RWPE2 (cell line): ENCODE data around the gene RNASE1.

Experiments
- ATAC-seq: fragments of 200-7000 bp; cut with Tn5 transposase; 3 replicates; pipeline ENCODE4 v1.9.1; 2021; ENCODE audit warnings: low read depth
- DNase-seq: peaks from one replicate; pipeline ENCODE4 v3.0.0-alpha.2; 2020; ENCODE audit warnings: low spot score
- H3K27ac ChIP-seq: fragments of 450-650 bp; 2 replicates; pipeline ENCODE4 v1.5.1; 2017; ENCODE audit warnings: mild to moderate bottlenecking; ENCODE audit not compliant: poor library complexity, severe bottlenecking
- H3K27me3 ChIP-seq: fragments of 250-450 bp; sonication (Bioruptor Pico); 2 replicates; pipeline ENCODE4 v1.5.1; 2021; ENCODE audit warnings: mild to moderate bottlenecking, moderate library complexity; ENCODE audit not compliant: insufficient read depth, poor library complexity, severe bottlenecking
- H3K36me3 ChIP-seq: fragments of 250-450 bp; sonication (Bioruptor Pico); 2 replicates; pipeline ENCODE4 v1.5.1; 2020; ENCODE audit warnings: low read depth, mild to moderate bottlenecking, moderate library complexity
- H3K4me1 ChIP-seq: fragments of 250-450 bp; sonication (Bioruptor Pico); 2 replicates; pipeline ENCODE4 v1.5.1; 2021; ENCODE audit warnings: mild to moderate bottlenecking, moderate library complexity; ENCODE audit not compliant: insufficient read depth, poor library complexity, severe bottlenecking
- H3K4me3 ChIP-seq: fragments of 250-450 bp; sonication (Bioruptor Pico); 2 replicates; pipeline ENCODE4 v1.5.1; 2021; ENCODE audit warnings: mild to moderate bottlenecking, moderate library complexity; ENCODE audit not compliant: severe bottlenecking
- H3K9me3 ChIP-seq: fragments of 250-450 bp; sonication (Bioruptor Pico); 2 replicates; pipeline ENCODE4 v1.5.1; 2021; ENCODE audit warnings: mild to moderate bottlenecking, moderate library complexity; ENCODE audit not compliant: severe bottlenecking
- TF ChIP-seq, protein P1 (sequence below): fragments of 450-650 bp; IDR thresholded peaks from one replicate; pipeline ENCODE4 v1.5.1; 2017; ENCODE audit warnings: mild to moderate bottlenecking, moderate library complexity; ENCODE audit not compliant: poor library complexity, severe bottlenecking

Gene RNASE1

DNA sequence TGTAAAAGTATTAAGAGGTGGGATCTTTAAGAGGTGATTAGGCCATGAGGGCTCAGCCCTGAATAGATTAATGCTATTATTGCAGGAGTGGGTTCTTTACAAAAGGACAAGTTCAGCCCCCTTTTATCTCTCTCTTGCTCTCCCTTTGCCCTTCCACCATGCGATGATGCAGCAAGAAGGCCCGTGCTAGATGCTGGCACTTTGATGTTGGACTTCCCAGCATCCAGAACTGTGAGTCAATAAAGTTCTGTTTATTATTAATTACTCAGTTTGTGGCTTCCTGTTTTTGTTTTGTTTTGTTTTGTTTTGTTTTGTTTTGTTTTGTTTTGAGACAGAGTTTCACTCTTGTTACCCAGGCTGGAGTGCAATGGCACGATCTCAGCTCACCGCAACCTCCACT is 10.1 kb downstream of the RNASE1 start:
- H3K9me3 ChIP-seq = no peaks in the 10 kb centered on the region
- H3K4me3 ChIP-seq = no peak overlapping the region
- no peaks in the 10 kb centered on the region for H3K4me1 ChIP-seq
- DNase-seq (no peak), ATAC-seq (no peak)
- TF ChIP-seq, protein P1, sequence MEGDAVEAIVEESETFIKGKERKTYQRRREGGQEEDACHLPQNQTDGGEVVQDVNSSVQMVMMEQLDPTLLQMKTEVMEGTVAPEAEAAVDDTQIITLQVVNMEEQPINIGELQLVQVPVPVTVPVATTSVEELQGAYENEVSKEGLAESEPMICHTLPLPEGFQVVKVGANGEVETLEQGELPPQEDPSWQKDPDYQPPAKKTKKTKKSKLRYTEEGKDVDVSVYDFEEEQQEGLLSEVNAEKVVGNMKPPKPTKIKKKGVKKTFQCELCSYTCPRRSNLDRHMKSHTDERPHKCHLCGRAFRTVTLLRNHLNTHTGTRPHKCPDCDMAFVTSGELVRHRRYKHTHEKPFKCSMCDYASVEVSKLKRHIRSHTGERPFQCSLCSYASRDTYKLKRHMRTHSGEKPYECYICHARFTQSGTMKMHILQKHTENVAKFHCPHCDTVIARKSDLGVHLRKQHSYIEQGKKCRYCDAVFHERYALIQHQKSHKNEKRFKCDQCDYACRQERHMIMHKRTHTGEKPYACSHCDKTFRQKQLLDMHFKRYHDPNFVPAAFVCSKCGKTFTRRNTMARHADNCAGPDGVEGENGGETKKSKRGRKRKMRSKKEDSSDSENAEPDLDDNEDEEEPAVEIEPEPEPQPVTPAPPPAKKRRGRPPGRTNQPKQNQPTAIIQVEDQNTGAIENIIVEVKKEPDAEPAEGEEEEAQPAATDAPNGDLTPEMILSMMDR = no peak
- no peak overlapping the region for H3K27ac ChIP-seq
- H3K27me3 ChIP-seq = peaks cover 10% of the 10 kb centered on the region
- H3K36me3 ChIP-seq = no peaks in the 10 kb centered on the region

DNA sequence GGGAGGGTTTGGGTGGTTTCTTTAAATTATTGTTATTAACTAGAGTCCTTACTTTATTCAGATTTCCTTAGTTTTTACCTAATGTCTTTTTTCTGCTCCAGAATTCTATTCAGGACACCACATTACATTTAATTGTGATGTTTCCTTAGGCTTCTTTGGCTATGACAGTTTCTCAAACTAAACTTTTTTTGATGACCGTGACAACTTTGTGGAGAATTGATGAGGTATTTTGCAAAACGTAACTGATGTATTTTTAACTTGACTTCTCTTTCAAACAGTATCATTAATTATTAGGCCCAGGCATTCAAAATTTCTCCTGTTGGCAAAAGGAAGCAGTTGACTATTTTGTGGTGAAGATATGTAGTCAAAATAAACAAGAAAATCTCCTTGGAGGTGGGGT is 11.0 kb downstream of the RNASE1 start:
- Histone ChIP-seq H3K27ac (no peak overlapping the region), H3K4me1 (no peaks in the 10 kb centered on the region), H3K4me3 (no peak overlapping the region), H3K36me3 (no peaks in the 10 kb centered on the region), H3K9me3 (no peaks in the 10 kb centered on the region), H3K27me3 (peaks cover 10% of the 10 kb centered on the region)
- TF ChIP-seq, protein P1 = no peak
- no peak for DNase-seq
- no peak for ATAC-seq

DNA sequence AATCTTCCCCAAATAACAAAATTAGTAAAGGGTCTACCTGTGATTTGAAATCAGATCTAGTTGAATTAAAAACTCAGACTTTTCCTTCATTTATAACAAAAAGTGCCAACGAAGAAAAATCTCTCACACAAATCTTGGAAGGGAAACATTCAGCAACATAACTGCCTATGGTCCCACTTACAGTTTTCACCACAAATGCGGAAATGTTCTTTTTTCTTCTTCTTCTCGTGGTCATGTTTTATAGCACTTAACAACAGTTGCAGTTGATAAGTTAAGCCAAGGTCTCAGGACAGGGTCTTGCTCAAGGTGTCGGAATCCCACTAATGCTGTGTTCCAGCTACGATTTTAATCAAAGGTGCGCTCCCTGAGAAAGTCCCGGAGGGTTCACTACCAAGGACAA is 11.5 kb downstream of the RNASE1 start:
- Histone ChIP-seq H3K4me1 (no peaks in the 10 kb centered on the region), H3K27ac (no peak overlapping the region), H3K27me3 (peaks cover 10% of the 10 kb centered on the region), H3K4me3 (no peak overlapping the region), H3K9me3 (no peaks in the 10 kb centered on the region), H3K36me3 (no peaks in the 10 kb centered on the region)
- no peak for DNase-seq
- ATAC-seq = no peak
- TF ChIP-seq, protein P1 = no peak

DNA sequence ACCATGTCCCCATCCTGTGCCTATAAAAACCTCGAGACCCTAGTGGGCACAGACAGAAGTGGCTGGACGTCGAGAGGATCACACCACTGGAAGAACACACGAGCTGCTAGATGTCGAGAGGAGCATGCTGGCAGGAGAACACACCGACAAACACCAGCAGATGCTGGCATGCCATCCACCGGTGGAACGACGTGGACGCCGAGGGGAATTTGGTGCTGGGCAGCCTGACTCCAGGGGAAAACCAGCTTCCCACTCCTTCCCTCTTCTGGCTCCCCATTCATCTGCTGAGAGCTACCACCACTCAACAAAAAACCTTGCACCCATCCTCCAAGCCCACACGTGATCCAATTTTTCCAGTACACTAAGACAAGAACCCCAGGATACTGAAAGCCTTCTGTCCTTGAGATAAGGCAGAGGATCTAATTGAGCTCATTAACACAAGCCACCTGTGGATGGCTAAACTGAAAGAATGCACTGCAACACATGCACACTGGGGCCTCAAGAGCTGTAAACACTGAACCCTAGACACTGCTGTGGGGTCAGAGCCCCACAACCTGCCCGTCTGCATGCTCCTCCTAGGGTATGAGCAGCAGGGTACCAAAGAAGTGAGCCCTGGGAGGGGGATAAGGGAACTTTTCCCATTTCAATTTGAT is 12.1 kb downstream of the RNASE1 start:
- H3K4me3 ChIP-seq = no peak overlapping the region
- no peak overlapping the region for H3K27ac ChIP-seq
- ATAC-seq (no peak), DNase-seq (no peak)
- H3K4me1 ChIP-seq = no peaks in the 10 kb centered on the region
- peaks cover 10% of the 10 kb centered on the region for H3K27me3 ChIP-seq
- H3K36me3 ChIP-seq = no peaks in the 10 kb centered on the region
- no peaks in the 10 kb centered on the region for H3K9me3 ChIP-seq
- TF ChIP-seq, protein P1 = no peak

DNA sequence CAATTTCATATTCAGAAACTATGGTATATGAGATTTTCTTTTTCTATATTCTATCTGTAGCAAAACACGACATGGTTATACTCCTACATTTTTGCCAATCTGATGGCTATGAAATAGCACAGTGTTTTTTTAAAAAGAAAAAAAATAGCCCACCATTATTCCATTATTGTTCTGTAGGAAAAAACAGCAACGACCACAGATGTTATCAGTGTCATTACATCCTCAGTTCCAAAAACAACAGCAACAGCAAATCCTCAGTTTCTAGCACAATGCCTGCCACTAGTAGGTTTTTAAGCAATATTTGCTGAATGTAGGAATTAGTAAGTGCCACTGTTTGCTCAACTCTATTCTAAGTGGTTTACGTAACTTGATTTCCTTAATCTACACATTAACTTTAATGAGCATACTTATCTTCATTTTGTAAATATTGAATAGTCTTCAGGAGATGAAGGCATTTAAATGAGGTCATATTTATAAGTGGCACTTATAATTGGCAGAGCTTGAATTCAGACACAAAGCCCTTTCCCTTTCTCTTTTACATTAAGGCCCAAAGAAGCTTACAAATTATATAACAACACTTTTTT is 13.3 kb downstream of the RNASE1 start:
- Histone ChIP-seq H3K9me3 (no peaks in the 10 kb centered on the region), H3K27ac (no peak overlapping the region), H3K27me3 (peaks cover 8% of the 10 kb centered on the region), H3K4me1 (no peaks in the 10 kb centered on the region), H3K4me3 (no peak overlapping the region), H3K36me3 (no peaks in the 10 kb centered on the region)
- TF ChIP-seq, protein P1 = no peak
- DNase-seq = no peak
- ATAC-seq = no peak
